Vagina (tissue), 2 donors: ENCODE measurements around the gene VEGFD.

Experiments
- CTCF ChIP-seq, 3 experiments: fragments of 450-650 bp in 2 of 3; fragments of 200-600 bp in 1 of 3; sonication (generic) in 1 of 3; IDR thresholded peaks; one replicate each; pipeline ENCODE4 v1.5.1; 2017 to 2019; ENCODE audit warnings: antibody characterized with exemption in 3 of 3, mild to moderate bottlenecking in 2 of 3, moderate library complexity in 2 of 3
- POLR2A ChIP-seq, 2 donors: fragments of 450-650 bp; IDR thresholded peaks; one replicate each; pipeline ENCODE4 v1.6.1; 2017; ENCODE audit warnings: antibody characterized with exemption in 2 of 2, mild to moderate bottlenecking in 2 of 2, moderate library complexity in 2 of 2
- POLR2AphosphoS5 ChIP-seq, 2 donors: sonication (generic); formaldehyde crosslinking; IDR thresholded peaks; one replicate each; pipeline ENCODE4 v1.9.0; 2017; ENCODE audit warnings: antibody characterized with exemption in 2 of 2, mild to moderate bottlenecking in 2 of 2, low read depth in 1 of 2; ENCODE audit not compliant: insufficient read depth in 1 of 2

GRCh38 chrX:15382813-15383212, 1.4 kb downstream of the VEGFD start:
- TF ChIP-seq CTCF (IDR thresholded peaks at IDR 0.05), result no peak
- no peak for TF ChIP-seq POLR2A (IDR thresholded peaks at IDR 0.05)
- TF ChIP-seq POLR2AphosphoS5 (IDR thresholded peaks at IDR 0.05; ENCODE audit: insufficient read depth in 1 of 2, low read depth in 1 of 2), result no peak
